NOMO-1 treated with dmso at 0.1 percent for 144 hours (cell line): ENCODE results near the gene SULT2B1.

Source experiments
- DNase-seq: peaks from one replicate; lab custom pipeline; 2025; ENCODE audit not compliant: unreplicated experiment; lab: John Stamatoyannopoulos, UW

Gene SULT2B1

DNA sequence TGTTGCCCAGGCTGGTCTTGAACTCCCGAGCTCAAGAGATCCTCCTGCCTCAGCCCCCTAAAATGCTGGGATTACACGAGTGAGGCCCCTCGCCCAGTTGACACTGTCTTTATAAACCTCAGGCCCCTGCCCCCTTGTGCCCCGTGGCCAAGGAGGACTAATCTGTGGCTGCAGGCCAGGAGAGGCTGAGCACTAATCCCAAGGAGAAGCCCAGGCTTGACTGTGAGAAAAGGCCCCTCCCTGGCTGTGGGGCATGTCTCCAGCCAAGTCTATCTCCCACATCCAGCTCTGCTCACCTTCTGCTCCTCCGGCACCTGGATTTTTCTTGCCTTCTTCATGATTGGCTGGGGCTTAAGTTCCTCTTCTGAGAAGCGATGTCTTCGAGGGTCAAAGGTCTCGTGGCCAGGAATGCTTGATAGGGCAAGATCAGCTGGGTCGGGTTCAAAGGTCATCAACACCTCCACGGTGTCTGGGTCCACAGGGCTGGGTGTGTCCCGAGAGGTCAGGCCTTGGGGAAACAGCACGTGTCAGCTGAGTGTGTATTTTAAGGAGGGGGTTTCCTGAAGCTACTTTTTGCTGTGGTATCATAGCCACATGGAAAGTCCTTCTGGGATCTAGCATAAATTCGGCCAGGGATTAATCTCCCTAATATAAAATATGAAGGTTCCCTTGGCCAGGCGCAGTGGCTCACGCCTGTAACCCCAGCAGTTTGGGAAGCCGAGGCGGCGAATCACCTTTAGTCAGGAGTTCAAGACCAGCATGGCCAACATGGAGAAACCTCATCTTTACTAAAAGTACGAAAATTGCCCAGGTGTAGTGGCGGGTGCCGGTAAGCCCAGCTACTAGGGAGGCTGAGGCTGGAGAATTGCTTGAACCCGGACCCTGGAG, 81.4 kb downstream of the SULT2B1 start:
- DNase-seq, result no peak

DNA sequence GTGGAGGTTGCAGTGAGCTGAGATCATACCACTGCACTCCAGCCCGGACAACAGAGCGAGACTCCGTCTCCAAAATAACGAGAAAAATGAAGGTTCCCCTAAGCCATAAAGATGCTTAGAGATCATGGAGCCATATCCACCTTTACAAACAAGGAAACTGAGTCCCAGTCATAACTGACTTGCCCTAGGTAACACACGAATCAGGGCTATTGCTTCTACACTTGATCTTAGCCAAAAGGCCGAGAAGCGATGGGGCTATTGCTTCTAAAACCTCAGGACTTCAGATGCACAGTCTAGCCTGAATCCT, 82.0 kb downstream of the SULT2B1 start:
- DNase-seq, result no peak

DNA sequence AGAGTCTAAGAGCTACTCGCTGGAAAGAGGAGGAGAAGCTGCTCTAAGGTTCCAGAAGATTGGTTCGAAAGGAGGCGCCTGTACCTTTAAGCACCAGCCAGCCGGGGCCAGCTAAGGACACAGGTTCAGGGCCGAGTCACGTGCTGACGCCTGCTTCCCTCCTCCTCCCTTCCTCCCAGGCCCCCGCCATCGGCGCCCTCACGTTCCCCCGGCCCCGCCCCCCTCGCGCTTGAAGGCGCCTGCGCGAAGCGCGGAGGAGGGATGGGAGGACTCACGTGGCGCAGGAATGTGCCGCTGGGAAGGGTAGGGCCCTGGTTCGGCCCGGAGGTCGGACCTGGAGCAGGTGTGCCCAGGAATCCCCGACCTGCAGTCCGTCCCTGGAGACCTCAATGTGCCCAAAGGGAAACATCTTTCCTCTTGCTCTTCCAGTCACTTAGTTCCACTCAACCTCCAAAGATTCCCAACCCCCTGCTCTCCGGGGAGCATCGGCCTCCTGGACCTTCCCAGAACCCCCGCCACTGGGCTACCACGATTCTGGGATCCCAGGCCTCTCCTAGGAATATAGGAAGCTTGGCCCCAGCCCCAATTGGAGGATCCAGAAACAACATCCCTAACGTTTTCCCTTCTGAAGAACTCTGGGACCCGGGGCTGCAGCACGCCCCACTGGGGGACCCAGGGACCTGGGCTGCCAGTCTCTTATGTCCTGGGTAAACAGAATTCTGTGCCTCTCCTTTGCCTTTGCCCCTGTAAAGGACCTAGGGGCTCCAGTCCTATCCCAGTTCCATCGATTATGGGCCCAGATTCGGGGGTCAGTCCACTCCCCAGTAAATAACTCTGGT, 82.7 kb downstream of the SULT2B1 start:
- DNase-seq, result peak; percentile 93

DNA sequence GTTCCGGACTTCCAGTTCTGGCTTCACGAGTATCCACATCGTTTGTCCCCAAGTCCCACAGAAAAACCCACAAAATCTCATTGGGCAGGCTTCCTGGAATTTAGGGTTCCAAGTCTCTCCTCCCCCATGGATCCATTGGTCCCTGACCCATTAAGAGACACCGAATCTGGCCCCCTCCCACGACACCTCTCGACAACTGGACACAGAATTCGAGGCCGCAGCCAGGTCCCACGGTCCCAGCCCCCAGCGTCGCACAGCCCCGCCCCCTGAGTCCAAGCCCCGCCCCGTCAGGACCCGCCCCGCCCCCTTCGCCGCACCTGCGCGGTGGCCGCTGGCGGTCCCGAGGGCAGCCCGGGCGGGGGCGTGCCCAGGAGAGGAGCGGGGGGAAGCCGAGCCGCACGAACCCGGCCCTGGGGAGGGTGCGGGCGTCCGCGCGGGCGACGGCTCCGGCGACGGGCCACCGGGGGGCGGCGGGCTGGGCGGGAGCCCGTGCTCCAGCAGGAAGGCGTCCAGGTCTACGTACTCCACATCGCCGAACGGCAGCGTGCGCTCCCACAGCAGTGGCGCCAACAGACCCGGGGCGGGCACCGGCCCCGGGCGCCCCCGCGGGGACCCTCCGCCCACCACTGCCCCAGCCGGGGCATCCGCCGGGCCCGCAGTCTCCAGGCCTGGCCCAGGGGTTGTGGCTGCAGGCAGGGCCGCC, 83.4 kb downstream of the SULT2B1 start:
- peak; percentile 51 for DNase-seq

DNA sequence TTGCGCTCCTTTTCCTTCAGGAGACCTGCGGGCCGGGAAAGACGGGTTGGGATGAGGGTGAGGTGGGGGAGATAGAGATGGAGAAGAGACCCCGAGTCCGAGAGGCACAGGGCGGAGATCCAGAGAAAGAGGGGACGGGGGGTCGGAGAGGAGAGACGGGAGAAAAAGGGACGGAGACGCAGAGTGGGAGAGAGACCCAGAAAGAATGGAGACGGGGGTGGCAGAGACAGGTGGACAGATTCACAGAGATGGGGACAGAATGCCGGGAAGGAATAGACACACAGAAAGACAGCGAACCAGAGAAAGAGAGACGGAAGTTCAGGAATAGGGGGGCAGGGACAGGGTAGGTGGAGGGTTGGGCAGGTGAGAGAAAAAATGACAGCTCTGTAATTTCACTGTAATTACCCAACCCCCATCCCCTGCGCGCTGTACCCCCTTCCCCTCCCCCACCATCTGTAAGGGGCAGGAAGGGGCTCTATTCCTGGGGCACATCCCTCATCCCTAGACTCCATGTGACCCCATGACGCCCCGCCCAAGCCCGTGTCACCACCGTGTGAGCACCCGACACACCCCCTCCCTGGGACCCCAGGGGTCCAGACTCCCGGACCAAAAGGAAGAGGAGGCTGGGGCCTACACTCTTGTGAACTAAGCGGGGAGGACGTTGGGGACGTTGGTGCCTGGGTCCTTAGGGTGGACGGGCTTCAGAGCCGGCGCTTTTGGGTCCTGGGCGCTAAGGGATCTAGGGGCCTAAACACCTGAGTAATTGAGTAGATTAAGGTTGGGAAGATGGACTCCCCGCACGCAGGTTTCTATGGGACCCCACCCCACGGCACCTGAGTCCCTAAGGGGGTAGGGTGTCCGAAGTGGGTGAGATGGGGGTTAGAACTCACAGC, 84.2 kb downstream of the SULT2B1 start:
- DNase-seq, result no peak

DNA sequence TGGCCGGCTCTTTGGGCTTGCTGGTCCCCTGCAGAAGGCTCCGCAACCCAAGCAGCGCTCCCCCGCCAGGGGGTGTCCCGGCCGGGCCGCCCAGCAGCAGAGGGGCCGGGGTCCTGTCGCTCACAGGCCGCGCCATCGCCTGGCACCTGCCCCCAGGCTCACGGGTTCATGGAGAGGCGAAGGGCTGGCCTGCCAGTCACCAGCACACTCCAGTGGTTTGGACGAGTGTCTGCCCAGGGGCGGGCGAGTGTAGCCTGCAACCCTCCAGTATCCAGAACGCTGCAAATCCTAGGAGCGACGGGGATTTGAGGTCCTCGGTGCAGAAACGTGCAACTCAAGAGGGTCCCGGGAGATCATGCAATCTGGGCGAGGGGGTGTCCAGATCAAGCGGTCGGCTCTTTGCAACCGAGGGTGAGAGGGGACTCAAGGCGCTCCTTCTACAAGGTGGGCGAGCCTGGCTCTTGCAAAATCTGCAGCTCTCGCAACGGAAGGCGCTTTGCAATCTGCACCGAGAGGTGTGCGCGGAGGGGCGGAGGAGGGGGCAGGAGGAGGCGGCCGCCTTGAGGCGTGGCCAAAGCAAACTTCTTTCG, 85.0 kb downstream of the SULT2B1 start, which contains the start of gene DBP:
TSS of gene DBP (minus strand) at position 521 of the 590 bp plus-strand sequence. CDS start at position 136, 385 bp downstream.
- peak; percentile 70 for DNase-seq

DNA sequence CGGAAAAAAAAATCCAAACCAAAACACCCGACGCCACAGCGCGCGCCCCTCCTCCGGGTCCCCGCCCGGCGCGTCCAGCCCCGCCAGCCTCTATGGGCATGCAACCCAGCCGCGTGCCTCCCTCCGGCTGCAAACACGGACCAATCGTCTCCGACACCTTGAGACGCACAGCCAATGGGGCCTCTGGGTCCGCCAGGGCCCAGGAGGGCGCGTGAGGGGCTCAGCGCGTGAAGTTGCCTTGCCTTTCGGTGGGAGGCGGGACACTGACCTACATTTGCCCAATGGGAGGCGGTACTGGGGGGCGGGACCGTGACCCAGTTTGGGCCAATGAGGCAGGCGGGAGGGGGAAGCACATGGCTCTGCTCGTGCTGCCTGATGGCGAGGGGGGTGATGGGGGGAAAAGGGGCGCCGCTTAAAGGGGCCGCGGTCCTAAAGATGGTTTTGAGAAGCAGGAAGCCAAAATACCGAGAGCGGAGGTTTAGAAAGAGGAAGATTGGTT, 85.5 kb downstream of the SULT2B1 start:
- peak; percentile 98 for DNase-seq

DNA sequence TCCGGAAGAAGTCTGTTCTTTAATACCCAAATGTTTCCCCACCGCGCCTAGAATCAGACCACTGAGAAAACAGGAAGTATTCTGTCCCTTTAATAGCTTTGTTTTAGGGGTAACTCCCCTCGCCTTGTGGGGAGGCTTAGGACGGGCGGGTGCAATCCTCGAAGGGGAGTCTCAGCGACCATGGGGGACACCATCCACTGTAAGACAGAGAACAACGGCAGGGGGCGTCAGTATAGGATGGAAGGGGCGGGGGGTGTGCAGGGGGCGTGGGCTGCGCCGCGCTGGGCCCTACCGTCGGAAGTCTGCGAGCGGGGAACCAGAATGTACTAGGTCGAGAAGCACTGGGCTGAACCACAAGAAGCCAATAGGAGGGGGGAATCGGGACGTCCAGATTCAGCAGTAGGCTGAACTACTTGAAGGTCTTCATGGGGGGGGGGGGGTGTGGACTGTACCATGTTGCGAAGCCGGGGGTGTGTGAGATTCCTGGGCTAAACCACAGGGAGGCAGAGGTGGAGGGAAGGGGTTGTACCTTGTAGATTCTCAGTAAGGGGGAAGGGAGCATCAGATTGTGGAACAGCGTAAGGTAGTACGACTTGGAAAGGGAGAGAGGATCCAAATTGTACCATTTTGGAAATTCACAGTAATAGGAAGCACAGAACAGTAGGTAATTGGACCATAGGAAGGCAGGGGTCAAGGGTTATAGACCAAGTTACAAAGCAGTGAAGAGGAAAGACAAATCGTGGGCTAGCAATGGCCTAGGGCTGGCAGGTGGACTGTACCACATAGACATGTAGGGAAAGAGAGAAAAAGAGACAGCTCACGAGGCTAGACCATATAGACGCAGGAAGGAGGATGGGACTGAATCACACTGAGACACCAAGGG, 86.2 kb downstream of the SULT2B1 start:
- DNase-seq, result peak; percentile 75

DNA sequence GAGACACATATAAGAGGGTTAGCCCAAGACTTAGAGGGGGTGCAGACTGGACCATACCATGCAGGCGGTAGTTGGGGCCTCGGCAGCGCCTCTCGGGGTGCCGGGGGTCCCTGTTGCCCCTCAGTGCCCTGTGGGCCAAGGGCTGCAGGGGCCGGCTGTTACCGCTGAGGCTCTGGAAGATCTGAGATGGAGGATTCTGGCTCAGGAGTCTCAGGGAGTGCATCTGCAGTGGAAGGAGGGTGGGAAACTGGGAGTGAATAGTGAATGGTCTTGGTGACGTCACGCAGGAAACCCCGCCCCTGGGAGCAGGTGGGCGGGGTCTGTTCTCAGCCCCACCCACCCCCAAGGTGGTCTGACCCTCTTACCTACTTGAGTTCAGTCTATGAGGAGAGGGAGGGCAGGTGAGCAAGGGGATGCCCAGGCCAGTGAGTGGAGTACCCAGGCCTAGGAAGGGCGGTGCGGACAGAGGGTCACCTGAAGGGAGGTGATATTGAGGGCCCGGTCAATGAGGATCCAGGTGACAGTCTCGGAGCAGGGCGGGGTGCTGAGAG, 86.9 kb downstream of the SULT2B1 start:
- DNase-seq, result no peak

DNA sequence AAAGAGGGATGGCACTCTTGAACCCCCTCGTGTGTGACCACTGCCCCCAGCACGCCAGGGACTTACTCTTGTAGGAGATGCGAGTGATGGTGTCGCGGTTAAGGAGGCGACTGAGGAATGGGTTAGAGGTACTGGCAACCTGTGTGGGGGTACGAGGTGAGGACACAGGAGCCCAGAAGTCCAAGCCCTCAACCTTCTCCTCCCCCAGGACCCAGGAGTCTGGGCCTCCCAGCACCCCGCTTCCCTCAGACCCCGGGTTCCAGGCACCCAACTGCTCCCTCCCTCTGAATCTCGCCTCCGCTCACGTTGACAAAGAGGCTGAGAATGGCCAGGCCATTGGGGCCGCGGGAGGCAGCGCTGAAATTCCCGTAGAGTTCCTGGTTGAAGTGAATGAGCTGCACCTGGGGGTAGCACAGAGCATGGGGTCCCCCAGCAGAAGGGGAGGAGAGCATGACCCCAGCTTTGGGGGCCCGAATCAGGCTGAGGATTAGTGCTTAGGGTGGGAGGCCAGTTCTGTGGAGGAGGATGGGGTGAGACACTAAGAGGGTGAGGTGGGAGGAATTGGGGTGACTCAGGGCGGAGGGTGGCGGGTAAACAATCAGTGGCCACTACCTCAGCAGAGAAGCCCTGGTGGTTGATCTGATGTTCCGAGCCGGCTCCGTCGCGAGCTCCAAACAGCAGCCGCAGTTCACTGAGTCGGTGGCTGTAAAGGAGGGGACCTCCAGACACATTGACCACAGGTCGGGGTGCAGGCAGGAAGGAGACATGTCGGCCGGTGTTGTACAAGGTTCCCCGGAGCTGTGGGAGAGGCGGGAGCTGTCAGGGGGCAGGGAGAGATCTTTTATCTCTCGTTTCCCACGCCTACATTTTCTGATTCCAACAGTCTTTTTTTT, 87.8 kb downstream of the SULT2B1 start:
- no peak for DNase-seq

DNA sequence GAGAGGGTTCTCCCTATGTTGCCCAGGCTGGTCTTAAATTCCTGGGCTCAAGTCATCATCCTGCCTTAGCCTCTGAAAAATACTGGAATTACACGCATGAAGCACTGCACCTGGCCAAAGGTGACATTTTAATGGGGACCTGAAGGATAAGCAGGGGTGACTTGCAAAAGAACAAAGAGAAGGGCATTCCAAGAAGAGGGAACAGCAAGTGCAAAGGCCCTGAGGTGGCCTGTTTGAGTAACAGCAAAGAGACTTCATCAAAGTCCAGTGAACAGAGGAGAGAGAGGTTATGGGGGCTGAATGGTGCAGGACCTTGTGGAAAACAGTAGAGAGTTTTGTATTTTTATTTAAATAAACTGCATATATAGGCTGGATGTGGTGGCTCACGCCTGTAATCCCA, 89.9 kb downstream of the SULT2B1 start:
- DNase-seq, result no peak

DNA sequence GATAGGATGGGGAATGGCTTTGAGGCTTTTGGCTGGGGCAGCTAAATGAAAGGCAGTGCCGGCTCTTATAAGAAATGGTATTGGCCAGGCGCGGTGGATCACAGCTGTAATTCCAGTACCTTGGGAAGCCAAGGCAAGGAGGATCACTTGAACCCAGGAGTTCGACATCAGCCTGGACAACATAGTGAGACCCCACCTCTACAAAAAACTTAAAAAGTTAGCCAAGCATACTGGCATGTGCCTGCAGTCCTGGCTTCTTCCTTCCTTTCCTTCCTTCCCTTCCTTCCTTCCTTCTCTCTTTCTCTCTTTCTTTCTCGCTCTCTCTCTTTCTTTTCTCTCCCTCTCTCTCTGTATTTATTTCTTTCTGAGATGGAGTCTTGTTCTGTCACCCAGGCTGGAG, 90.9 kb downstream of the SULT2B1 start:
- DNase-seq, result no peak

DNA sequence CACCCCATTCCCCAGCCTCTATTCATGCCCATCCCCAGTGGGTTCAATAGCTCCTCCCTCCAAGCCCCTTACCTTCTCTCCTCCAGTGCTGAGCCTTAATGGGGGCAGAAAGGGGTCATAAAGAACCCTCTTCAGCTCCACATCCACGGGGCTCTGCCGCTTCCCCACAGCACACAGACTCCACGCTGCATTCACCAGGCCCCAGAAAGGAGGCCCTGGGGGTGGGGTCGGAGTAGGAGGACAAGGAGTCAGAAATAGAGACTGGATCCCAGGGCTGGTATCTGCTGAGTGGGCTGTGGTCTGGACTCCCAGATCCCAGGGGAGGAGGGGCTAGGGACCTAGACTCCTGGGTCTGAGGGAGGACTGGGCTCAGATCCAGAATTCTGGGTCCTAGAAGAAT, 92.4 kb downstream of the SULT2B1 start:
- no peak for DNase-seq

DNA sequence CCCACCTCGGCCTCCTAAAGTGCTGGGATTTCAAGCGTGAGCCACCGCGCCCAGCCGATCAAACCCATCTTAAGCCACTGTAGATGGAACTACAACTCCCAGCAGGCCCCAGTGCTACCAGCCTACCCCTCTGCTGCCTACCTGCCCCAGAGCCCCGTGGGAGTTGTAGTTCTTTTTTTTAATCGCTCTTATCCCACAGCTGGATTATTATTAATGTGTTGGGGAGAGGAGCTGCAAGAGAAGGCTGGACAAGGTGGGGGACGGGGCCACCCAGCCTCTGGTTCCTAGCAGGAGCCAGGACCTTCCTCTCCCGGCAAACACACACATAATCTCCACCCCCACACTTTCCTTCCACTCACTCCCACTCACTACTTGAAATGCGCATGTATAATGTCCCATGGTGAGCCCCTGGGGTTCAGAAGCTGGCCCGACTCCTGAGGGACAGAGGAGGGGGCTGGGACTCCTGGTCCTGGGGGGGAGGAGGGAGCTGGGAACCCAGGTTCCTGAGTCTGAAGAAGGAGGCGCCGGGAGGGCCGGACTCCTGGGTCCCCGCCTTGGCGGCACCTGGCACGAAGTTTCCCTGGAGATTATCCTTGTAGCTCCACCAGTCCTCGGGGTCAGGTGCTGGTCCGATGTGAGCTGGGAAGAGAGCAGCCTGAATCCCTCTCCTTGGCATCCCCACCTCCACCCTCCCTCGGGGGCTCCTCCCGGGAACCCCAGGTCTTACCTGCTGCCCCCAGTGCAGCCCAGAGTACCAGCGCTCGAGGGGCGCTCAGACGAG, 93.1 kb downstream of the SULT2B1 start:
- DNase-seq, result peak; percentile 41

DNA sequence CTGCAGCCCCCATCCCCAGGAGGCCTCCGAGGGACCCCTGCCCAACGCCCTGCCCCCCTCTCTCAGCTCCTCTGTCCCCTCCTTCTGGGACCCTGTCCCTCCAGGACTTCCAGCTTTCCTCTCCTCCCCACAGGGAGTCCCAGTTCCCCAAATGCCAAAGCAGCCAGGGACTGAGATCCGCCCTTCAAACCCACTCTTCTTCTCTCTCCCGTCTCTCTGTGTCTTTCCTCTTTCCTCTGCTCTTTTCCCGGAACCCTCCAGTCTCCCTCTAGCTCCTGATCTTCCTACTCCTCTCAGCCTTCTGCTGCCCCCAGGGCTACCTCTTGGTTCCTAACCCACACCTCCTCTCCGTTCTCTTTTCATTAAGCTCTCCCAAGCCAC, 93.6 kb downstream of the SULT2B1 start:
- DNase-seq, result no peak

DNA sequence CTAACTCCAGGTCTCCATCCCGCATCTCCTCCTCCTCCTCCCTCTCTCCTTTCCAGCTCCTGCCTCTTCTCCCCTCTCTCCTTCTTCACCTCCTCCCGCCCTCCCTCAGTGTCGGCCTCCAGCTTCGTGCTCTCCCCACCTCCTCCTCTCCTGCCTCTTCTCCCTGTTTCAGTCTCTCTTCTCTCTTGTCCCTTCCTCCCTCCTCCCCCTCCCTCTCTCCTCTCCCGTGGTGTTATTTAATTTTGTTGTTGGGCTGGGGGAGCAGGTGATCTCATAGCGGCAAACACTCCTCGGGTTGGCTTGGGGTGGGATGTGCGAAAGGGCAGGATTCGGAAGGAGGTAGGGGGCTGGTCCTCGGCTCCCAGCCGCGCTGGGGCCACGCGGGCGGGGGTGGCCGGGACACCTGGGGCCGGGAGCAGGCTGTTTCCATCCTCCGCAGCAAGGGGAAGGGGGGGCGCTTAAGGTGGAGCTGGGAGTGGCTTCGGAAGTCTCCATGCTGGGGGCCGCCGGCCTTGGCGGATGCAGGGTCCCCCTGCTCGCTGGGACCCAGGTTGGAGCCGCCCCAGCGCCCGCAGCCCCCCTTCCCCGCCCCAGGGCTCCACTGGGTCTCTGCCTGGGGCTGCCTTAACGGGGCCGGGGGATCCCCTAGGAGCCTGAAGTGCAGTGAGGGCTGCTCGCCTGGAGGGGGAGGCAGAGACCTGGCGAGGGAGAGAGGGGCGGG, 94.2 kb downstream of the SULT2B1 start, which contains the start of gene CA11:
TSS of gene CA11 (minus strand) at position 187 of the 721 bp plus-strand sequence. CDS start 555 bp downstream, outside the sequence.
- DNase-seq, result peak; percentile 91
